NCI-H2107 (cell line): Measurements from ENCODE around the gene RABGAP1L.
"Not testable (repeated sequence)": the region's sequence is repeated elsewhere in the genome, so short reads cannot be mapped to it uniquely, and the experiment has no call there.

Experiments used
- DNase-seq: peaks from one replicate; lab custom pipeline; 2025; lab: John Stamatoyannopoulos, UW

Gene RABGAP1L

DNA sequence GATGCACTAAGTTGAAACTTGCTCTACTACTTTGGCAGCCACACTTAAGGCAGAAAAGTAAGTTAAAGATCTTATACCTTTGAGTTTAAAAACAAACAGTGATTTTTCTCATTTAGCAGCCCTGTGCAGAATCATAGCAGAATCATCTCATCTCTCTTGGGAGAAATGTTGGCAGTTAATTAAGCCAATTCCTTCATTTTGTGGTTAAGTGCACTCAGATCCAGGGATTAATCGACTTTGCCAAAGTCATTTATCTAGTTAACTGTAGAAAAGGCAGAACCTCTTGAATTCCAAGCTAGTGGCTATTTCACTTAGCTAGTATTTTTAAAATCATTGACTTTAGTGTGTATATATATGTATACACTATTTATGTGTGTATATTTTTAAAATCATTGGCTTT is 413.5 kb downstream of the RABGAP1L start:
- no peak for DNase-seq

GRCh38 chr1:174576120-174576519 is 416.8 kb downstream of the RABGAP1L start:
- DNase-seq = not testable (repeated sequence)

DNA sequence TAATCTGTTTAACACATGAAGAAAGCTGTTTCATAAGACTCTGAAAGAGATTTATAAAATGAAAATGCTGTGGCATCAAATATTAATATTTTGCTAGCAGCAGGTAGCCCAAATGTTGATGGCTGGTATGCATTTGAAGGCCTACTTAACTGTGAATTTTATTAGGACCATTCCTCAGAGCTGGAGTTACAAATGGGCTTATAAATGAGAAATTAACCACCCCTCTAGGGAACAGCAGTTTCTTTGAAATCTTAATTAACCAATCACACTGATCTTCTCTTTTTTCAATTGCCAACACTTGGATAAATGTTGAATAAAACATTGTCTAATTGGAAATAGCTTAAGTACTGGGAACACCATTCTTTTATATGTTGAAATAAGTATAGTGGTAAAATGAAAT is 418.4 kb downstream of the RABGAP1L start:
- DNase-seq = no peak

- DNase-seq = no peak
Observed at GRCh38 chr1:174580801-174581200, 421.5 kb downstream of the RABGAP1L start.

- no peak for DNase-seq
Observed at GRCh38 chr1:174583316-174583715, 424.0 kb downstream of the RABGAP1L start.

- no peak for DNase-seq
Observed at GRCh38 chr1:174584071-174584470, 424.8 kb downstream of the RABGAP1L start.

DNA sequence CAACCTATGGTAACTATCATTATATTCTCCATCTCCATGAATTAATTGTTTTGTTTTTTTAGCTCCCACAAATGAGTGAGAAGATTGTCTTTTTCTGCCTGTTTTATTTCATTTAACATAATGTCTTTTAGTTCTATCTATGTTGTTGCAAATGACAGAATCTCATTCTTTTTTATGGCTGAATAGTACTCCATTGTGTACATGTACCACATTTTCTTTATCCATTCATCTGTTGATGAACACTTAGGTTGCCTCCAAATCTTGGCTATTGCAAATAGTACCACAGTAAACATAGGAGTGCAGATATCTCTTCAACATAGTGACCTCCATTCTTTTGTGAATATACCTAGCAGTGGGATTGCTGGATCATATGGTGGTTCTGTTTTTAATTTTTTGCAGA is 429.3 kb downstream of the RABGAP1L start:
- not testable (repeated sequence) for DNase-seq

DNA sequence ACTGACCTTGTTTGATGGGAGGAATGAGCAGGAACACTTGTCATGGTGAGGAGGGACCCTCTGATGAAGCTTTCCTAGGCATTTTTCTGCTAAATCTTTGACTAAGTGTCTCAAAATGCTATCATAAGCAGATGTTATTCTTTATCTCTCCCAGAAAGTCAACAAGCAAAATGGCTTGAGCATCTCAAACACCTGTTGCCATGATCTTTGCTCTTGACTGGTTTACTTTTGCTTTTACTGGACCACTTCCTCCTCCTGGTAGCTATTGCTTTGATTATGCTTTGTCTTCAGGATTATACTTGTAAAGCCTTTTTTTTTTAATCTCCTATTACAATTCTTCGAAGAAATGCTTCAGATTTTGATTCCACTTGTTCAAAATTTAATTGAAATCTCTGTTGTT is 445.9 kb downstream of the RABGAP1L start:
- DNase-seq = no peak

GRCh38 chr1:174606471-174606870 is 447.2 kb downstream of the RABGAP1L start:
- DNase-seq = no peak

DNA sequence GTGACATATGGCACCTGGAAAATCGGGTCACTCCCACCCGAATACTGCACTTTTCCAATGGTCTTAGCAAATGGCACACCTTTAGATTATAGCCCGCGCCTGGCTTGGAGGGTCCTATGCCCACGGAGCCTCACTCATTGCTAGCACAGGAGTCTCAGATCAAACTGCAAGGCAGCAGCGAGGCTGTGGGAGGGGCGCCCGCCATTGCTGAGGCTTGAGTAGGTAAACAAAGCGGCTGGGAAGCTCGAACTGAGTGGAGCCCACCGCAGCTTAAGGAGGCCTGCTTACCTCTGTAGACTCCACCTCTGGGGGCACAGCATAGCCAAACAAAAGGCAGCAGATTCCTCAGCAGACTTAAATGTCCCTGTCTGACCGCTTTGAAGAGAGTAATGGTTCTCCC is 458.6 kb downstream of the RABGAP1L start:
- DNase-seq = not testable (repeated sequence)

- no peak for DNase-seq
Observed at GRCh38 chr1:174623324-174624035, 464.2 kb downstream of the RABGAP1L start.

GRCh38 chr1:174626031-174627025 is 467.0 kb downstream of the RABGAP1L start:
- no peak for DNase-seq

GRCh38 chr1:174637487-174637886 is 478.2 kb downstream of the RABGAP1L start:
- DNase-seq = no peak

DNA sequence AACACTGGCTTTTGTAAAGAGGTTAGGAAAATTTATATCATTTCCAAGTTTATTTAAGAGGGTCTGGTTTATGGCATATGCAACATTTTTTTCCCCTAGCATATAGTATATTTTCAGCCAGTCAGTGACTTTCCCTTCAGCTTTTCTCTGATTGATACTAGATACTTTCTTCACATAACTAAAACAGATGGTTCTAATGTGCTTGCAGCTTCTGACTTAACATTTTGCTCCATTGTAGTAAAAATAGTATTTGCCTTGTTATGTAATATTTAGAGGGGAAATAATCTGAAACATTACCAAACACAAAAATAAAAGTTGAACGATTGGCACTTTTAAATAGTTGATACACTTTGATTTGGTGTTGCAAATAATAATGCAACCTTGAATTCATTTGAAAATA is 480.1 kb downstream of the RABGAP1L start:
- no peak for DNase-seq

GRCh38 chr1:174640783-174641182 is 481.5 kb downstream of the RABGAP1L start:
- DNase-seq = no peak

- no peak for DNase-seq
Observed at GRCh38 chr1:174642393-174642792, 483.1 kb downstream of the RABGAP1L start.

DNA sequence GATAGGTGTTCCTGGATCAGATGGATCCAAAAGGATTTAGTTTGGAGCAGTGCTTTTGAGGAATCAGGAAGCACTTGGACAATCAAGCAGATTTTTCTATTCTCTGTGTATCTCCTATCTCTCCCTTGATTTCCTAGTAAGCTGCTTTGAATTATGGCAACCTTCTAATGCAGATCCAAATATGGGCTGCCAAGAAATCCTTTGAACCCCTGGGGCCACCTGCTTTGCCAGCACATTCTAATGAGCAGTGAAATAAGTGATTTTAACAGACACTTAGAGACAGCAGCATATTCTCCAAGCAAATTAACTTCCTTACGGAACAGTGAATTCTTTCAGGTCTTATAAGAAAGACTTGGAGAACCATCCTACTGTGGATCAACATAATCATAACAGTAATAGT is 483.9 kb downstream of the RABGAP1L start:
- DNase-seq = no peak

- not testable (repeated sequence) for DNase-seq
Observed at GRCh38 chr1:174649572-174649971, 490.3 kb downstream of the RABGAP1L start.

- no peak for DNase-seq
Observed at GRCh38 chr1:174652569-174653280, 493.4 kb downstream of the RABGAP1L start.

GRCh38 chr1:174654560-174654959 is 495.2 kb downstream of the RABGAP1L start:
- DNase-seq = no peak

- DNase-seq = no peak
Observed at GRCh38 chr1:174656409-174657059, 497.2 kb downstream of the RABGAP1L start.

- DNase-seq = no peak
Observed at GRCh38 chr1:174657411-174657810, 498.1 kb downstream of the RABGAP1L start.
